ENCODE data around the gene XRCC5. TPM values are rescaled to one million over a fixed set of nuclear protein-coding genes. Genes with fewer than 3 reads are reported as not detected.
A peak's percentile ranks its signal among the peaks of the same experiment; 100 is the strongest.

The XRCC5 gene
- total and polyA plus RNA-seq, 4 experiments from 2014 or later = 235 to 348 (median 273) TPM

DNA sequence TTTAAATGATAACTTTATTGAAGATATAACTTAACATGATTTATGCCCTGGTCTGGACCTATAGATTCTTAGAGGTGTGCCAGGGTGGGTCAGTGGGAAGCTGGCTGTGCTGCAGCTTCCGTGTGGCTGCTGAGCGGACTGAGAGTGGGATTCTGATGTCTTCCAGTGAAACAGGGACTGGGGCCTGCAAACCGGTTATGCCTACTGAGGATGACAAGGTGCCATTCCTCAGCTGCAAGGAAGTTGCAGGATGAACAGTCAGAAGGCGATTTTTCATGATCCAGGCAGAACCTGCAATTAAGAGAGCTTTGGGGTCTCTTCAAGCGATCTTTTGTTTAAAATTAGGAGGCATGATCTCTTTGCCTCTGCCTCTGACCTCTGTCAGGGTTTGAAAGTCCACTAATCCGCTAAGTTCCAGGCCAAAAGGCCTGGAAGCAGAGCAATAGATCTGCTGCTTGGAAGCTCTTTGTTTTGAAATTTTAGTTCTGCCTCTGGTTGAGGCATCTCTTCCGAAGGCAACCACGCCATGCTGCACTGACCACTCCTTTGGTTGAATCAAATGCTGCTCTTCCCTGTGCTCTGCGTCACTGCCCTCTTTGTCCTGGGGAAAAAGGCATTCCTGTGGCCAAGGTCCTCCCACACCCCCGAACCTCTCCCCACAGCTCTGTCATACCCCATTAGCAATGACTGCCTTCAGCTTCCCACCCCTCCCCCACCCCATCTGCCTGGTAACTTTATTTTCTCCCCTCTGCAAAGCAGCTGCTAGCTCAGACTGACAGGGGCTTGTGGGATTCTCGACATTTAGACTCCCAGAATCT, 25.5 kb upstream of the XRCC5 start:
- Mint-ChIP-seq H3K36me3 (peaks cover 3 to 4% of the 10 kb centered on the region in 2 donors), H3K4me1 (peaks cover 44 to 74% (median 58%) of the 10 kb centered on the region in 4 donors), H3K27me3 (no peaks in the 10 kb centered on the region), H3K27ac (peak overlapping the region; percentile 78 to 98 (median 92)), H3K4me3 (peak overlapping the region in 7 of 8 donors; percentile 83 to 97 (median 90)), H3K9me3 (no peaks in the 10 kb centered on the region)
- no peaks in the 10 kb centered on the region for H3K9me3 ChIP-seq (ENCODE audit: control insufficient read depth in 1 of 2, low read length in 2 of 2)
- DNase-seq = no peak
- peak overlapping the region; percentile 65 for H3K27ac ChIP-seq (ENCODE audit: low read depth, low read length)
- intact Hi-C loops (cut with micrococcal nuclease) = loop anchor here (1.0 kb wide), 2 partner anchors 25 to 26 kb away; partner anchors contain the start of gene XRCC5
- H3K4me1 ChIP-seq (ENCODE audit: insufficient read depth, low read length) = peaks cover 65% of the 10 kb centered on the region
- POLR2A ChIA-PET (ENCODE audit: partially characterized antibody) = interaction anchor here (0.7 to 5.6 kb wide), 9 partner anchors 9 to 328 kb away, joined by 3 to 61 read pairs (median 4); partner anchors contain the start of gene XRCC5
- CTCF ChIA-PET (ENCODE audit: partially characterized antibody) = interaction anchor here (0.9 to 5.7 kb wide), 9 partner anchors 20 to 68 kb away, joined by 3 to 64 read pairs (median 6); partner anchors contain the start of gene XRCC5
- no peaks in the 10 kb centered on the region for H3K36me3 ChIP-seq (ENCODE audit: insufficient read depth, low read length)
- H3K4me3 ChIP-seq (ENCODE audit: low read length in 2 of 2) = no peak overlapping the region
- no peaks in the 10 kb centered on the region for H3K27me3 ChIP-seq (ENCODE audit: insufficient read depth, low read length)

GRCh38 chr2:216084547-216084946, 24.6 kb upstream of the XRCC5 start:
- DNase-seq = peak; percentile 33 to 42 (median 38)
- Mint-ChIP-seq H3K4me3 (peak overlapping the region; percentile 69 to 97 (median 84)), H3K27ac (peak overlapping the region; percentile 78 to 98 (median 92)), H3K27me3 (no peaks in the 10 kb centered on the region), H3K9me3 (no peaks in the 10 kb centered on the region), H3K4me1 (peaks cover 42 to 71% (median 56%) of the 10 kb centered on the region in 4 donors), H3K36me3 (peaks cover 4 to 7% of the 10 kb centered on the region in 2 donors)
- Histone ChIP-seq H3K27me3 (ENCODE audit: insufficient read depth, low read length) (no peaks in the 10 kb centered on the region), H3K36me3 (ENCODE audit: insufficient read depth, low read length) (no peaks in the 10 kb centered on the region), H3K27ac (ENCODE audit: low read depth, low read length) (peak overlapping the region; percentile 41), H3K9me3 (ENCODE audit: control insufficient read depth in 1 of 2, low read length in 2 of 2) (no peaks in the 10 kb centered on the region), H3K4me3 (ENCODE audit: low read length in 2 of 2) (no peak overlapping the region), H3K4me1 (ENCODE audit: insufficient read depth, low read length) (peaks cover 65% of the 10 kb centered on the region)
- POLR2A ChIA-PET (ENCODE audit: partially characterized antibody) = interaction anchor here (1.1 to 5.6 kb wide), 5 partner anchors 9 to 28 kb away, joined by 4 to 61 read pairs (median 38); partner anchors contain the start of gene XRCC5
- intact Hi-C loops (cut with micrococcal nuclease) = loop anchor here (1.0 kb wide), 2 partner anchors 25 to 26 kb away; partner anchors contain the start of gene XRCC5
- CTCF ChIA-PET (ENCODE audit: partially characterized antibody) = interaction anchor here (0.6 to 5.7 kb wide), 9 partner anchors 24 to 68 kb away, joined by 3 to 64 read pairs (median 5); partner anchors contain the start of gene XRCC5

GRCh38 chr2:216086207-216086893, 22.8 kb upstream of the XRCC5 start:
- Histone ChIP-seq H3K36me3 (ENCODE audit: insufficient read depth, low read length) (no peaks in the 10 kb centered on the region), H3K27me3 (ENCODE audit: insufficient read depth, low read length) (no peaks in the 10 kb centered on the region), H3K4me3 (ENCODE audit: low read length in 2 of 2) (no peak overlapping the region), H3K27ac (ENCODE audit: low read depth, low read length) (no peak overlapping the region), H3K4me1 (ENCODE audit: insufficient read depth, low read length) (peaks cover 51% of the 10 kb centered on the region), H3K9me3 (ENCODE audit: control insufficient read depth in 1 of 2, low read length in 2 of 2) (no peaks in the 10 kb centered on the region)
- Mint-ChIP-seq H3K4me1 (peaks cover 34 to 56% (median 44%) of the 10 kb centered on the region in 4 donors), H3K27ac (peak overlapping the region; percentile 45 to 78 (median 67)), H3K36me3 (peaks cover 4 to 7% of the 10 kb centered on the region in 2 donors), H3K4me3 (no peak overlapping the region), H3K9me3 (no peaks in the 10 kb centered on the region), H3K27me3 (no peaks in the 10 kb centered on the region)
- DNase-seq = no peak
- ChIA-PET POLR2A (ENCODE audit: partially characterized antibody) (interaction anchor here (4.9 to 5.6 kb wide), 2 partner anchors 22 to 27 kb away, joined by 39 to 61 read pairs; partner anchors contain the start of gene XRCC5), CTCF (ENCODE audit: partially characterized antibody) (interaction anchor here (1.7 to 5.7 kb wide), 2 partner anchors 22 to 28 kb away, joined by 5 to 64 read pairs; partner anchors contain the start of gene XRCC5)
- intact Hi-C loops (cut with micrococcal nuclease) = no loop called here

DNA sequence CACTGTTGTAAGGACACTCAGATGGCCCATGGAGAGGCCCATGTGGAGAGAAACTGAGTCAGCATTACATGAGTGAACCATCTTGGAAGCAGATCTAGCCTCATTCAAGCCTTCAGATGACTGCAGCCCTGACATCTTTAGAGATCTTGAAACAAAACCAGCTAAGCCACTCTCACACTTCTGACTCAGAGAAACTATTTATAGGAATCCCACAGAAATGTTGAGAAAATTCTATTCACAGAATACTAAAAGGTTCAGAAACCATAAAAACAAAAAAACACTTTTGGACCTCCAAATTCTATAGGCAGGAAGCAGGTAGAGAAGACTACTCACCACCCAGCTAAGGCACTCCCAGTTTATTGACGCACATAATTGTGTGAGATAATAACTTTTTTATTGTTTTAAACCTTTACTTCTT, 18.8 kb upstream of the XRCC5 start:
- H3K9me3 Mint-ChIP-seq = no peaks in the 10 kb centered on the region
- no peaks in the 10 kb centered on the region for H3K9me3 ChIP-seq (ENCODE audit: control insufficient read depth in 1 of 2, low read length in 2 of 2)
- H3K4me1 Mint-ChIP-seq = peaks cover 6 to 16% (median 11%) of the 10 kb centered on the region in 4 donors
- no peaks in the 10 kb centered on the region for H3K36me3 ChIP-seq (ENCODE audit: insufficient read depth, low read length)
- no peaks in the 10 kb centered on the region for H3K27me3 Mint-ChIP-seq
- ChIA-PET CTCF (ENCODE audit: partially characterized antibody) (no interaction called here), POLR2A (ENCODE audit: partially characterized antibody) (interaction anchor here (1.0 to 1.1 kb wide), 2 partner anchors 8 to 17 kb away, joined by 3 read pairs; partner anchors contain the start of genes PECR and TMEM169)
- peaks cover 16% of the 10 kb centered on the region for H3K4me1 ChIP-seq (ENCODE audit: insufficient read depth, low read length)
- peaks cover 0 to 4% of the 10 kb centered on the region in 2 donors for H3K36me3 Mint-ChIP-seq
- DNase-seq = no peak
- H3K4me3 ChIP-seq (ENCODE audit: low read length in 2 of 2) = no peak overlapping the region
- H3K27ac ChIP-seq (ENCODE audit: low read depth, low read length) = no peak overlapping the region
- intact Hi-C loops (cut with micrococcal nuclease) = no loop called here
- no peaks in the 10 kb centered on the region for H3K27me3 ChIP-seq (ENCODE audit: insufficient read depth, low read length)
- no peak overlapping the region for H3K4me3 Mint-ChIP-seq
- no peak overlapping the region for H3K27ac Mint-ChIP-seq

- no peaks in the 10 kb centered on the region for H3K36me3 ChIP-seq (ENCODE audit: insufficient read depth, low read length)
- intact Hi-C loops (cut with micrococcal nuclease) = no loop called here
- H3K4me3 ChIP-seq (ENCODE audit: low read length in 2 of 2) = no peak overlapping the region
- Mint-ChIP-seq H3K4me3 (no peak overlapping the region), H3K27me3 (no peaks in the 10 kb centered on the region), H3K9me3 (no peaks in the 10 kb centered on the region), H3K27ac (no peak overlapping the region), H3K36me3 (peaks cover 7 to 10% of the 10 kb centered on the region in 2 donors), H3K4me1 (no peaks in the 10 kb centered on the region)
- no peaks in the 10 kb centered on the region for H3K27me3 ChIP-seq (ENCODE audit: insufficient read depth, low read length)
- DNase-seq = no peak
- POLR2A ChIA-PET (ENCODE audit: partially characterized antibody) = interaction anchor here (1.1 kb wide), 2 partner anchors 16 to 18 kb away, joined by 3 to 4 read pairs; partner anchors contain the start of gene XRCC5
- H3K9me3 ChIP-seq (ENCODE audit: control insufficient read depth in 1 of 2, low read length in 2 of 2) = no peaks in the 10 kb centered on the region
- H3K27ac ChIP-seq (ENCODE audit: low read depth, low read length) = no peak overlapping the region
- H3K4me1 ChIP-seq (ENCODE audit: insufficient read depth, low read length) = no peaks in the 10 kb centered on the region
- CTCF ChIA-PET (ENCODE audit: partially characterized antibody) = interaction anchor here (0.6 to 1.2 kb wide), 2 partner anchors 16 to 32 kb away, joined by 4 read pairs; partner anchors contain the start of gene XRCC5
These were observed 16.5 kb upstream of the XRCC5 start for GRCh38 chr2:216092646-216093045.

GRCh38 chr2:216094701-216095100, 14.4 kb upstream of the XRCC5 start:
- H3K27me3 Mint-ChIP-seq = no peaks in the 10 kb centered on the region
- no peak overlapping the region for H3K4me3 Mint-ChIP-seq
- Histone ChIP-seq H3K27me3 (ENCODE audit: insufficient read depth, low read length) (no peaks in the 10 kb centered on the region), H3K4me1 (ENCODE audit: insufficient read depth, low read length) (no peaks in the 10 kb centered on the region), H3K4me3 (ENCODE audit: low read length in 2 of 2) (no peak overlapping the region), H3K9me3 (ENCODE audit: control insufficient read depth in 1 of 2, low read length in 2 of 2) (no peaks in the 10 kb centered on the region), H3K27ac (ENCODE audit: low read depth, low read length) (no peak overlapping the region), H3K36me3 (ENCODE audit: insufficient read depth, low read length) (no peaks in the 10 kb centered on the region)
- no peaks in the 10 kb centered on the region for H3K9me3 Mint-ChIP-seq
- H3K27ac Mint-ChIP-seq = no peak overlapping the region
- H3K36me3 Mint-ChIP-seq = peaks cover 6 to 7% of the 10 kb centered on the region in 2 donors
- POLR2A ChIA-PET (ENCODE audit: partially characterized antibody) = no interaction called here
- DNase-seq = no peak
- CTCF ChIA-PET (ENCODE audit: partially characterized antibody) = no interaction called here
- intact Hi-C loops (cut with micrococcal nuclease) = no loop called here
- H3K4me1 Mint-ChIP-seq = no peaks in the 10 kb centered on the region
